H1 (cell line): ENCODE data around the gene SLC2A10. TPM values are rescaled to one million over a fixed set of nuclear protein-coding genes. Genes with fewer than 3 reads are reported as not detected.
A peak's percentile ranks its signal among the peaks of the same experiment; 100 is the strongest.

Experiments
- ATF2 ChIP-seq: IDR thresholded peaks from 2 replicates; pipeline ENCODE4 v1.6.1; 2012; ENCODE audit warnings: low read length, inconsistent platforms
- ATF3 ChIP-seq: IDR thresholded peaks from 2 replicates; pipeline ENCODE4 v1.6.1; 2011; ENCODE audit warnings: low read depth, mild to moderate bottlenecking, low read length; ENCODE audit not compliant: insufficient read depth
- CEBPB ChIP-seq: IDR thresholded peaks from 2 replicates; pipeline ENCODE4 v1.6.1; 2012; ENCODE audit warnings: low read depth, low read length
- CHD7 ChIP-seq: fragments of 300-600 bp; sonication (generic); IDR thresholded peaks from 2 replicates; pipeline ENCODE4 v1.7.1; 2012; ENCODE audit warnings: low read length, moderate library complexity, mild to moderate bottlenecking, inconsistent platforms; ENCODE audit not compliant: insufficient replicate concordance
- EZH2 ChIP-seq: fragments of 200-600 bp; sonication (generic); IDR thresholded peaks from 2 replicates; pipeline ENCODE4 v1.7.1; 2012; ENCODE audit warnings: low read depth, mild to moderate bottlenecking, moderate library complexity, low read length, inconsistent platforms; ENCODE audit not compliant: severe bottlenecking
- MAFK ChIP-seq: IDR thresholded peaks from 2 replicates; pipeline ENCODE4 v1.6.1; 2012; ENCODE audit warnings: low read depth, mild to moderate bottlenecking, improper control_type of control experiment, low read length
- PHF8 ChIP-seq: fragments of 200-600 bp; sonication (generic); conservative IDR thresholded peaks from 2 replicates; pipeline ENCODE4 v1.7.1; 2012; ENCODE audit warnings: low read depth, mild to moderate bottlenecking, inconsistent platforms, low read length, moderate library complexity
- RAD21 ChIP-seq, 2 experiments: IDR thresholded peaks in 1 of 2; conservative IDR thresholded peaks in 1 of 2; 2 replicates each; pipeline ENCODE4 v1.6.1; 2011; ENCODE audit warnings: low read depth in 2 of 2, low read length in 2 of 2, improper control_type of control experiment in 1 of 2, inconsistent platforms in 1 of 2, mild to moderate bottlenecking in 1 of 2, moderate library complexity in 1 of 2
- TEAD4 ChIP-seq: IDR thresholded peaks from 2 replicates; pipeline ENCODE4 v1.6.1; 2012; ENCODE audit warnings: low read depth, low read length, inconsistent platforms, mixed read lengths
- polyA plus RNA-seq, 7 experiments: library from polyadenylated mRNA; depleted of rRNA in 3 of 7; stranded (reverse) in 5 of 7; unstranded in 2 of 7; fragments of >200 nt in 5 of 7; fragments of 200-250 nt in 2 of 7; gene quantifications; 1 replicate in 5 of 7; 2 replicates in 1 of 7; 4 replicates in 1 of 7; pipeline versions ENCODE4 v1.2.1 to v1.2.3, GENCODE V29; 2011 to 2013; ENCODE audit warnings: missing spikeins in 2 of 7, mixed read lengths in 2 of 7
- total RNA-seq: library from RNA; stranded (reverse); fragmentation: NEBNext Ultra II Directional; extraction: Animal tissue kit (Norgen Biotek cat#: 25700); gene quantifications from 2 replicates; pipeline ENCODE4 v1.2.1, GENCODE V29; 2021

Gene SLC2A10
- total and polyA plus RNA-seq, 2 of the 8 experiments (the other 6 are each of a cell fraction or from before 2014, with no cell fraction given), result 9.0 to 9.7 TPM

- TF ChIP-seq CHD7 (no peak), PHF8 (no peak), EZH2 (no peak), CEBPB (no peak), ATF3 (no peak), ATF2 (no peak), MAFK (no peak), RAD21 (IDR thresholded peaks at IDR 0.05 in 1 of 2, conservative IDR thresholded peaks at IDR 0.05 in 1 of 2; ENCODE audit: low read depth in 2 of 2, low read length in 2 of 2) (peak in 1 of 2 experiments; percentile 20; a peak in 2 of 4 replicates), TEAD4 (no peak)
These were observed 52.1 kb downstream of the SLC2A10 start (continued) for GRCh38 chr20:46761566-46761965.
